Measurements from ENCODE around the gene ATL2. TPM values are rescaled to one million over a fixed set of nuclear protein-coding genes. Genes with fewer than 3 reads are reported as not detected.

ATL2 gene
- total RNA-seq: 99.9 TPM

GRCh38 chr2:38377050-38377828 lies at the start of gene ATL2:
ATL2 (minus strand) TSS chr2:38377273; CDS start chr2:38377260, 13 bp downstream.

Other genes with a start within 250 kb of the ATL2 start
- gene HNRNPLL, start 225.7 kb upstream of the ATL2 start, total RNA-seq: 74.2 TPM

All from metanephros (tissue), 1 donor.